GM23338 (cell line): ENCODE measurements around the gene KIAA0586.

Source experiments
- CREB1 ChIP-seq: fragments of 250-450 bp; sonication (Bioruptor Pico); IDR thresholded peaks from 2 replicates; pipeline ENCODE4 v1.5.0; 2020; ENCODE audit warnings: low read depth, mild to moderate bottlenecking, moderate library complexity
- EZH2 ChIP-seq: fragments of 200-600 bp; sonication (generic); IDR thresholded peaks from one replicate; pipeline ENCODE4 v1.8.0; 2017; ENCODE audit warnings: antibody characterized with exemption, mild to moderate bottlenecking, low read depth; ENCODE audit not compliant: unreplicated experiment
- EZH2phosphoT487 ChIP-seq: fragments of 200-600 bp; sonication (generic); IDR thresholded peaks from one replicate; pipeline ENCODE4 v1.8.1; 2018; ENCODE audit warnings: antibody characterized with exemption; ENCODE audit not compliant: unreplicated experiment
- JUNB ChIP-seq: IDR thresholded peaks from one replicate; pipeline ENCODE4 v1.6.1; 2016; ENCODE audit warnings: antibody characterized with exemption; ENCODE audit not compliant: unreplicated experiment
- POLR2AphosphoS5 ChIP-seq: IDR thresholded peaks from 2 replicates; pipeline ENCODE4 v1.6.1; 2016; ENCODE audit warnings: antibody characterized with exemption, low read depth
- STAT1 ChIP-seq: IDR thresholded peaks from one replicate; pipeline ENCODE4 v1.6.1; 2016; ENCODE audit warnings: antibody characterized with exemption; ENCODE audit not compliant: unreplicated experiment
- ZNF114 ChIP-seq: fragments of 250-450 bp; sonication (Bioruptor Pico); IDR thresholded peaks from 2 replicates; pipeline ENCODE4 v1.5.0; 2020; ENCODE audit warnings: mild to moderate bottlenecking, moderate library complexity
- TF ChIP-seq, protein P1 (sequence below), 2 experiments: fragments of 200-600 bp in 1 of 2; sonication (generic) in 1 of 2; conservative IDR thresholded peaks; 2 replicates each; pipeline versions ENCODE4 v1.5.1 to v1.6.1; 2016 to 2017; ENCODE audit warnings: antibody characterized with exemption in 2 of 2, low read depth in 2 of 2, mild to moderate bottlenecking in 2 of 2, moderate library complexity in 1 of 2
- TF ChIP-seq, protein P2 (sequence below): fragments of 250-450 bp; sonication (Bioruptor Pico); IDR thresholded peaks from 2 replicates; pipeline ENCODE4 v1.5.0; 2020; ENCODE audit warnings: mild to moderate bottlenecking, moderate library complexity

DNA sequence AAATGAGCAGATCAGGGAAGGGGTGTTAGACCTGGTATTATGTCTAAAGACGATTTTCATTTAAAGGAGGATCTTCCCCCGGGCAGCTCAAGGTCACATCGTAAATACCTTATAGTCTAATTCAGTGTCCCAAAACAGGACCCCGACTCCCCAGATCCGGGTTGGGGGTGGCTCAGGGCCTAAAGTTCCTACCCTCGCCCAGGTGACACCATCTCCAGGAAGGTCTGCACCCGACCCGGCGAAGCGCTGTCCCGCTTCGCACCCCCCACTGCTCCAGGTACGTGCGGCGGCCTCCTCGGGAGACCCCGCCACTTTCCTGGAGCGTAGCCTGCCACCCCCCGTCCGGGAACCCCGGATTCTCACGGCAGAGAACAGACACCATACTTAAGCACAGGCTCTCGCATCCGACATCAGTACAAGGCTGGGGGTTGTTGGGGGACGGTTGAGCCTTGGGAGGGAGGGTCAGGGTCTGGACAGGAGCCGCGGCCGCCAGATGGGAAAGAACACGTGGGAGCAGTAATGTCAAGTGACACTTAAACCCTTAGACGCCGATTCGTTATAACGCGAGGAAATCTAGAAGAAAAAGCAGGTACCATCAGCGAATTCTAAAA lies 744 bp upstream of the KIAA0586 start:
- TF ChIP-seq POLR2AphosphoS5 (peak; percentile 73), EZH2 (no peak), EZH2phosphoT487 (no peak), JUNB (no peak), ZNF114 (no peak), CREB1 (CRISPR knock-in tag) (no peak), STAT1 (no peak)
- TF ChIP-seq, protein P1, sequence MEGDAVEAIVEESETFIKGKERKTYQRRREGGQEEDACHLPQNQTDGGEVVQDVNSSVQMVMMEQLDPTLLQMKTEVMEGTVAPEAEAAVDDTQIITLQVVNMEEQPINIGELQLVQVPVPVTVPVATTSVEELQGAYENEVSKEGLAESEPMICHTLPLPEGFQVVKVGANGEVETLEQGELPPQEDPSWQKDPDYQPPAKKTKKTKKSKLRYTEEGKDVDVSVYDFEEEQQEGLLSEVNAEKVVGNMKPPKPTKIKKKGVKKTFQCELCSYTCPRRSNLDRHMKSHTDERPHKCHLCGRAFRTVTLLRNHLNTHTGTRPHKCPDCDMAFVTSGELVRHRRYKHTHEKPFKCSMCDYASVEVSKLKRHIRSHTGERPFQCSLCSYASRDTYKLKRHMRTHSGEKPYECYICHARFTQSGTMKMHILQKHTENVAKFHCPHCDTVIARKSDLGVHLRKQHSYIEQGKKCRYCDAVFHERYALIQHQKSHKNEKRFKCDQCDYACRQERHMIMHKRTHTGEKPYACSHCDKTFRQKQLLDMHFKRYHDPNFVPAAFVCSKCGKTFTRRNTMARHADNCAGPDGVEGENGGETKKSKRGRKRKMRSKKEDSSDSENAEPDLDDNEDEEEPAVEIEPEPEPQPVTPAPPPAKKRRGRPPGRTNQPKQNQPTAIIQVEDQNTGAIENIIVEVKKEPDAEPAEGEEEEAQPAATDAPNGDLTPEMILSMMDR (conservative IDR thresholded peaks at IDR 0.05; ENCODE audit: low read depth in 2 of 2) = no peak
- TF ChIP-seq, protein P2, sequence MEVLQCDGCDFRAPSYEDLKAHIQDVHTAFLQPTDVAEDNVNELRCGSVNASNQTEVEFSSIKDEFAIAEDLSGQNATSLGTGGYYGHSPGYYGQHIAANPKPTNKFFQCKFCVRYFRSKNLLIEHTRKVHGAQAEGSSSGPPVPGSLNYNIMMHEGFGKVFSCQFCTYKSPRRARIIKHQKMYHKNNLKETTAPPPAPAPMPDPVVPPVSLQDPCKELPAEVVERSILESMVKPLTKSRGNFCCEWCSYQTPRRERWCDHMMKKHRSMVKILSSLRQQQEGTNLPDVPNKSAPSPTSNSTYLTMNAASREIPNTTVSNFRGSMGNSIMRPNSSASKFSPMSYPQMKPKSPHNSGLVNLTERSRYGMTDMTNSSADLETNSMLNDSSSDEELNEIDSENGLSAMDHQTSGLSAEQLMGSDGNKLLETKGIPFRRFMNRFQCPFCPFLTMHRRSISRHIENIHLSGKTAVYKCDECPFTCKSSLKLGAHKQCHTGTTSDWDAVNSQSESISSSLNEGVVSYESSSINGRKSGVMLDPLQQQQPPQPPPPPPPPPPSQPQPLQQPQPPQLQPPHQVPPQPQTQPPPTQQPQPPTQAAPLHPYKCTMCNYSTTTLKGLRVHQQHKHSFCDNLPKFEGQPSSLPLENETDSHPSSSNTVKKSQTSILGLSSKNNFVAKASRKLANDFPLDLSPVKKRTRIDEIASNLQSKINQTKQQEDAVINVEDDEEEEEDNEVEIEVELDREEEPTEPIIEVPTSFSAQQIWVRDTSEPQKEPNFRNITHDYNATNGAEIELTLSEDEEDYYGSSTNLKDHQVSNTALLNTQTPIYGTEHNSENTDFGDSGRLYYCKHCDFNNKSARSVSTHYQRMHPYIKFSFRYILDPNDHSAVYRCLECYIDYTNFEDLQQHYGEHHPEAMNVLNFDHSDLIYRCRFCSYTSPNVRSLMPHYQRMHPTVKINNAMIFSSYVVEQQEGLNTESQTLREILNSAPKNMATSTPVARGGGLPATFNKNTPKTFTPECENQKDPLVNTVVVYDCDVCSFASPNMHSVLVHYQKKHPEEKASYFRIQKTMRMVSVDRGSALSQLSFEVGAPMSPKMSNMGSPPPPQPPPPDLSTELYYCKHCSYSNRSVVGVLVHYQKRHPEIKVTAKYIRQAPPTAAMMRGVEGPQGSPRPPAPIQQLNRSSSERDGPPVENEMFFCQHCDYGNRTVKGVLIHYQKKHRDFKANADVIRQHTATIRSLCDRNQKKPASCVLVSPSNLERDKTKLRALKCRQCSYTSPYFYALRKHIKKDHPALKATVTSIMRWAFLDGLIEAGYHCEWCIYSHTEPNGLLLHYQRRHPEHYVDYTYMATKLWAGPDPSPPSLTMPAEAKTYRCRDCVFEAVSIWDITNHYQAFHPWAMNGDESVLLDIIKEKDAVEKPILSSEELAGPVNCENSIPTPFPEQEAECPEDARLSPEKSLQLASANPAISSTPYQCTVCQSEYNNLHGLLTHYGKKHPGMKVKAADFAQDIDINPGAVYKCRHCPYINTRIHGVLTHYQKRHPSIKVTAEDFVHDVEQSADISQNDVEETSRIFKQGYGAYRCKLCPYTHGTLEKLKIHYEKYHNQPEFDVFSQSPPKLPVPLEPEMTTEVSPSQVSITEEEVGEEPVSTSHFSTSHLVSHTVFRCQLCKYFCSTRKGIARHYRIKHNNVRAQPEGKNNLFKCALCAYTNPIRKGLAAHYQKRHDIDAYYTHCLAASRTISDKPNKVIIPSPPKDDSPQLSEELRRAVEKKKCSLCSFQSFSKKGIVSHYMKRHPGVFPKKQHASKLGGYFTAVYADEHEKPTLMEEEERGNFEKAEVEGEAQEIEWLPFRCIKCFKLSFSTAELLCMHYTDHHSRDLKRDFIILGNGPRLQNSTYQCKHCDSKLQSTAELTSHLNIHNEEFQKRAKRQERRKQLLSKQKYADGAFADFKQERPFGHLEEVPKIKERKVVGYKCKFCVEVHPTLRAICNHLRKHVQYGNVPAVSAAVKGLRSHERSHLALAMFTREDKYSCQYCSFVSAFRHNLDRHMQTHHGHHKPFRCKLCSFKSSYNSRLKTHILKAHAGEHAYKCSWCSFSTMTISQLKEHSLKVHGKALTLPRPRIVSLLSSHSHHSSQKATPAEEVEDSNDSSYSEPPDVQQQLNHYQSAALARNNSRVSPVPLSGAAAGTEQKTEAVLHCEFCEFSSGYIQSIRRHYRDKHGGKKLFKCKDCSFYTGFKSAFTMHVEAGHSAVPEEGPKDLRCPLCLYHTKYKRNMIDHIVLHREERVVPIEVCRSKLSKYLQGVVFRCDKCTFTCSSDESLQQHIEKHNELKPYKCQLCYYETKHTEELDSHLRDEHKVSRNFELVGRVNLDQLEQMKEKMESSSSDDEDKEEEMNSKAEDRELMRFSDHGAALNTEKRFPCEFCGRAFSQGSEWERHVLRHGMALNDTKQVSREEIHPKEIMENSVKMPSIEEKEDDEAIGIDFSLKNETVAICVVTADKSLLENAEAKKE (CRISPR knock-in tag) = no peak
